Measurements from ENCODE around the gene RAB21. TPM values are rescaled to one million over a fixed set of nuclear protein-coding genes. Genes with fewer than 3 reads are reported as not detected.

RAB21 gene
- total and polyA plus RNA-seq, 2 donors (not counting 1 experiment from before 2014, with no cell fraction given) = 7.3 to 83.7 TPM

DNA sequence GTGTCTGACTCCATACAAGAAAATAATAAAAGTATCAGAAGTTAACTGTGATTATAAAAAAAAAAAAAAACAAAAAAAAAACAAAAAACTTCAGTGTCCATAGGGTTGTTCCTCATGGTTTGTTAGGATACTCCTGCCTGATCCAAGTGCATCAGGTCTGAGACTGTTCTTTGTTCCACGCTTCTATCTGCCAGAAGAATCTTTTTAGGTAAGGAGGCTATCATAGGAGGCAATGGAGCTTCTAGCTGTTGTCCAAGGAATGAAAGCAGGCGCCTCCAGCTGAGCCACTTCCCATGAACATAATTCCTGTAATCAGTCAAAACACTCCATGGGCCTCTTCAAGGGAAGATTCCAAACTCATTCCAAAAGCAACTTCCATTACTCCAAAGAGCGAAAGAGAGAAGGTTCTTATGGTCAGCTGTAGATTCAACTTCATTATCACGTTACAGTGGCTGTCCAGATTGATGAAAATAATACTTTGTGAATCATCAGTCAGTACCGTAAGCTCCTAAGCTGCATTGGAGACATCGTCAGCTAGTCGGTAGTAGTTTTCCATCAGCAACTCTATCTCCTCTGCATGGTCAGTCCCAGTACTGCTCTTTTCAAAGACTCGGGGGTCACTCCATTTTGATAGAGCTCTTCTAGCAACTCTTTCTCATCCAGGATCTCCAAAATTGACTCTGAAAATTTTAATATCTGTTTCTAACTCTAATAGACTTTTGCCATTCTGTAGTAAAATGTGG lies 94.6 kb downstream of the RAB21 start:
- ATAC-seq (ENCODE audit: low read depth) = no peak
- Mint-ChIP-seq H3K4me1 (peaks cover 23% of the 10 kb centered on the region), H3K27me3 (no peaks in the 10 kb centered on the region), H3K9me3 (ENCODE audit: insufficient read depth) (peaks cover 6% of the 10 kb centered on the region), H3K4me3 (no peak overlapping the region), H3K27ac (no peak overlapping the region)
- Histone ChIP-seq H3K4me2 (replicated peaks; ENCODE audit: low read depth, low read length, poor library complexity, severe bottlenecking) (no peak overlapping the region), H3K9me3 (ENCODE audit: control extremely low read depth in 1 of 3, control insufficient read depth in 2 of 3, insufficient read depth in 1 of 3, low read length in 2 of 3) (peaks cover 0 to 27% (median 11%) of the 10 kb centered on the region in 3 donors), H3K27me3 (replicated peaks in 1 of 4; ENCODE audit: control extremely low read depth in 1 of 4, control insufficient read depth in 3 of 4, insufficient read depth in 4 of 4, low read length in 3 of 4) (no peaks in the 10 kb centered on the region), H3K4me1 (ENCODE audit: control insufficient read depth in 2 of 2, insufficient read depth in 2 of 2, low read length in 2 of 2) (no peaks in the 10 kb centered on the region), H2AFZ (ENCODE audit: insufficient read depth, low read depth, low read length, poor library complexity, severe bottlenecking) (no peak overlapping the region), H3K36me3 (replicated peaks in 1 of 2; ENCODE audit: control extremely low read depth in 1 of 2, control insufficient read depth in 1 of 2, extremely low read depth in 1 of 2, insufficient read depth in 2 of 2, low read length in 1 of 2) (peaks cover 1 to 16% of the 10 kb centered on the region in 2 experiments), H3K27ac (ENCODE audit: low read length in 2 of 2) (no peak overlapping the region), H4K20me1 (ENCODE audit: control insufficient read depth, insufficient read depth, low read length, poor library complexity, severe bottlenecking) (peaks cover 47% of the 10 kb centered on the region), H3K9ac (ENCODE audit: low read length) (no peak overlapping the region), H3K4me3 (ENCODE audit: control extremely low read depth in 1 of 5, extremely low read depth in 1 of 5, insufficient read depth in 1 of 5, low read depth in 2 of 5, low read length in 4 of 5) (no peak overlapping the region), H3K79me2 (ENCODE audit: control insufficient read depth, insufficient read depth, low read length) (peaks cover 94% of the 10 kb centered on the region)
- 97% methylated on average over 6 of the region's 8 CpGs for WGBS (ENCODE audit: insufficient coverage)
- DNase-seq = no peak
- POLR2A ChIA-PET = no interaction called here
- CTCF ChIA-PET = interaction anchor here (0.6 to 2.7 kb wide), 4 partner anchors 11 to 98 kb away, joined by 3 to 15 read pairs (median 4); no protein-coding TSS in a partner anchor
- intact Hi-C loops (cut with micrococcal nuclease) = loop anchor here (10.0 kb wide), 1 partner anchor 184 kb away; the partner anchor contains the start of genes THAP2 and ZFC3H1
- no peak for TF ChIP-seq EZH2 (IDR thresholded peaks at IDR 0.05; ENCODE audit: borderline replicate concordance, insufficient read depth, low read depth, low read length, poor library complexity, severe bottlenecking)
- TF ChIP-seq, protein P1, sequence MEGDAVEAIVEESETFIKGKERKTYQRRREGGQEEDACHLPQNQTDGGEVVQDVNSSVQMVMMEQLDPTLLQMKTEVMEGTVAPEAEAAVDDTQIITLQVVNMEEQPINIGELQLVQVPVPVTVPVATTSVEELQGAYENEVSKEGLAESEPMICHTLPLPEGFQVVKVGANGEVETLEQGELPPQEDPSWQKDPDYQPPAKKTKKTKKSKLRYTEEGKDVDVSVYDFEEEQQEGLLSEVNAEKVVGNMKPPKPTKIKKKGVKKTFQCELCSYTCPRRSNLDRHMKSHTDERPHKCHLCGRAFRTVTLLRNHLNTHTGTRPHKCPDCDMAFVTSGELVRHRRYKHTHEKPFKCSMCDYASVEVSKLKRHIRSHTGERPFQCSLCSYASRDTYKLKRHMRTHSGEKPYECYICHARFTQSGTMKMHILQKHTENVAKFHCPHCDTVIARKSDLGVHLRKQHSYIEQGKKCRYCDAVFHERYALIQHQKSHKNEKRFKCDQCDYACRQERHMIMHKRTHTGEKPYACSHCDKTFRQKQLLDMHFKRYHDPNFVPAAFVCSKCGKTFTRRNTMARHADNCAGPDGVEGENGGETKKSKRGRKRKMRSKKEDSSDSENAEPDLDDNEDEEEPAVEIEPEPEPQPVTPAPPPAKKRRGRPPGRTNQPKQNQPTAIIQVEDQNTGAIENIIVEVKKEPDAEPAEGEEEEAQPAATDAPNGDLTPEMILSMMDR (IDR thresholded peaks at IDR 0.05) = no peak

Other genes starting within 250 kb of the RAB21 start
- gene ZFC3H1, start 91.0 kb upstream of the RAB21 start, total RNA-seq = 141 and 154 TPM in 2 replicates
- 55.9 and 69.5 TPM in 2 replicates for gene ZFC3H1, start 91.0 kb upstream of the RAB21 start, polyA plus RNA-seq
- 13.2 and 15.8 TPM in 2 replicates for gene THAP2, start 90.6 kb upstream of the RAB21 start, total RNA-seq
- 9.5 and 11.6 TPM in 2 replicates for gene THAP2, start 90.6 kb upstream of the RAB21 start, polyA plus RNA-seq
- 39.4 and 45.5 TPM in 2 replicates for gene TMEM19, start 68.8 kb upstream of the RAB21 start, total RNA-seq
- gene TMEM19, start 68.8 kb upstream of the RAB21 start, polyA plus RNA-seq = 45.8 and 53.6 TPM in 2 replicates
- 70.4 and 74.5 TPM in 2 replicates for gene TBC1D15, start 84.9 kb downstream of the RAB21 start, total RNA-seq
- 16.1 and 31.0 TPM in 2 replicates for gene TBC1D15, start 84.9 kb downstream of the RAB21 start, polyA plus RNA-seq
- not detected in 2 replicates for gene TPH2, start 184.0 kb downstream of the RAB21 start, total RNA-seq
- not detected in 2 replicates for gene TPH2, start 184.0 kb downstream of the RAB21 start, polyA plus RNA-seq

Measured in B cell (primary cell).